HepG2 (cell line): ENCODE measurements around the gene SPACA4. TPM values are rescaled to one million over a fixed set of nuclear protein-coding genes. Genes with fewer than 3 reads are reported as not detected.

Experiments
- ATAD3A ChIP-seq: sonication (generic); formaldehyde crosslinking; IDR thresholded peaks from 2 replicates; pipeline ENCODE4 v1.4.0; 2020; ENCODE audit warnings: missing genetic modification reagents
- FOXM1 ChIP-seq: sonication (generic); formaldehyde crosslinking; IDR thresholded peaks from 2 replicates; pipeline ENCODE4 v1.5.0; 2020; ENCODE audit warnings: missing genetic modification reagents
- HDAC1 ChIP-seq: sonication (generic); formaldehyde crosslinking; IDR thresholded peaks from 2 replicates; pipeline ENCODE4 v1.5.1; 2020; ENCODE audit warnings: mild to moderate bottlenecking, missing genetic modification reagents
- KDM1A ChIP-seq: IDR thresholded peaks from 2 replicates; pipeline ENCODE4 v1.6.1; 2016; ENCODE audit warnings: missing compliant biosample characterization
- KIAA2018 ChIP-seq: sonication (generic); formaldehyde crosslinking; IDR thresholded peaks from 2 replicates; pipeline ENCODE4 v1.5.0; 2020; ENCODE audit warnings: mild to moderate bottlenecking, missing genetic modification reagents, borderline replicate concordance
- KLF13 ChIP-seq: sonication (generic); formaldehyde crosslinking; IDR thresholded peaks from 2 replicates; pipeline ENCODE4 v1.4.0; 2020; ENCODE audit warnings: mild to moderate bottlenecking, missing genetic modification reagents
- MZF1 ChIP-seq: sonication (generic); formaldehyde crosslinking; IDR thresholded peaks from 2 replicates; pipeline ENCODE4 v1.8.1; 2023; ENCODE audit warnings: mild to moderate bottlenecking, missing genetic modification reagents, borderline replicate concordance
- NFIC ChIP-seq: IDR thresholded peaks from 2 replicates; pipeline ENCODE4 v1.6.1; 2012; ENCODE audit warnings: mild to moderate bottlenecking, low read length, inconsistent platforms
- POLR2A ChIP-seq, 2 experiments: IDR thresholded peaks; 2 replicates each; pipeline ENCODE4 v1.6.1; 2011; ENCODE audit warnings: low read depth in 2 of 2, low read length in 2 of 2, mild to moderate bottlenecking in 1 of 2, moderate library complexity in 1 of 2; ENCODE audit not compliant: insufficient read depth in 1 of 2
- SMARCC2 ChIP-seq: fragments of 450-650 bp; IDR thresholded peaks from 2 replicates; pipeline ENCODE4 v1.6.1; 2017; ENCODE audit warnings: antibody characterized with exemption, mild to moderate bottlenecking
- SP5 ChIP-seq: IDR thresholded peaks from 2 replicates; pipeline ENCODE4 v1.6.1; 2016; ENCODE audit warnings: low read depth, borderline replicate concordance
- TAF15 ChIP-seq: fragments of 200-400 bp; formaldehyde crosslinking; IDR thresholded peaks from one replicate; pipeline ENCODE4 v1.6.1; 2018; ENCODE audit warnings: mild to moderate bottlenecking, low read depth, low read length; ENCODE audit not compliant: poor library complexity, severe bottlenecking
- WIZ ChIP-seq: sonication (generic); formaldehyde crosslinking; IDR thresholded peaks from 2 replicates; pipeline ENCODE4 v1.5.1; 2020; ENCODE audit warnings: mild to moderate bottlenecking, missing genetic modification reagents
- ZBTB3 ChIP-seq: sonication (generic); formaldehyde crosslinking; IDR thresholded peaks from 2 replicates; pipeline ENCODE4 v1.4.0; 2020; ENCODE audit warnings: low read depth, mild to moderate bottlenecking, moderate library complexity, missing genetic modification reagents, borderline replicate concordance
- ZFP36 ChIP-seq: fragments of 150-350 bp; IDR thresholded peaks from 2 replicates; pipeline ENCODE4 v1.6.1; 2018; ENCODE audit warnings: borderline replicate concordance, low read length, low read depth; ENCODE audit not compliant: partially characterized antibody
- ZNF709 ChIP-seq: sonication (generic); formaldehyde crosslinking; IDR thresholded peaks from 2 replicates; pipeline ENCODE4 v1.5.0; 2020; ENCODE audit warnings: mild to moderate bottlenecking, missing genetic modification reagents
- ZNF766 ChIP-seq: sonication (generic); formaldehyde crosslinking; IDR thresholded peaks from 2 replicates; pipeline ENCODE4 v1.5.0; 2020; ENCODE audit warnings: missing genetic modification reagents, borderline replicate concordance
- polyA plus RNA-seq, 8 experiments: library from polyadenylated mRNA; depleted of rRNA in 3 of 8; stranded (reverse) in 7 of 8; unstranded in 1 of 8; fragments of >200 nt; fragmentation: Illumina TruSeq in 4 of 8; extraction: Trizol in 4 of 8; gene quantifications; 2 replicates each; pipeline versions ENCODE4 v1.2.1 to v1.2.3, GENCODE V29; 2011 to 2016; ENCODE audit warnings: low read depth in 4 of 8, missing spikeins in 1 of 8, mixed read lengths in 1 of 8; ENCODE audit not compliant: insufficient read depth in 1 of 8
- total RNA-seq, 5 experiments: library from RNA; depleted of rRNA; stranded (reverse); fragments of >200 nt; fragmentation: Illumina TruSeq; extraction: Trizol; gene quantifications; 2 replicates each; pipeline ENCODE4 v1.2.3, GENCODE V29; 2016; ENCODE audit warnings: low read depth in 1 of 5
- TF ChIP-seq, protein P1 (sequence below): sonication (generic); formaldehyde crosslinking; IDR thresholded peaks from 2 replicates; pipeline ENCODE4; 2020; ENCODE audit warnings: missing genetic modification reagents, mild to moderate bottlenecking, borderline replicate concordance

SPACA4 gene
- total and polyA plus RNA-seq, 2 of the 13 experiments (the other 11 are each of a cell fraction or from before 2014, with no cell fraction given) = not detected

- TF ChIP-seq, protein P1, sequence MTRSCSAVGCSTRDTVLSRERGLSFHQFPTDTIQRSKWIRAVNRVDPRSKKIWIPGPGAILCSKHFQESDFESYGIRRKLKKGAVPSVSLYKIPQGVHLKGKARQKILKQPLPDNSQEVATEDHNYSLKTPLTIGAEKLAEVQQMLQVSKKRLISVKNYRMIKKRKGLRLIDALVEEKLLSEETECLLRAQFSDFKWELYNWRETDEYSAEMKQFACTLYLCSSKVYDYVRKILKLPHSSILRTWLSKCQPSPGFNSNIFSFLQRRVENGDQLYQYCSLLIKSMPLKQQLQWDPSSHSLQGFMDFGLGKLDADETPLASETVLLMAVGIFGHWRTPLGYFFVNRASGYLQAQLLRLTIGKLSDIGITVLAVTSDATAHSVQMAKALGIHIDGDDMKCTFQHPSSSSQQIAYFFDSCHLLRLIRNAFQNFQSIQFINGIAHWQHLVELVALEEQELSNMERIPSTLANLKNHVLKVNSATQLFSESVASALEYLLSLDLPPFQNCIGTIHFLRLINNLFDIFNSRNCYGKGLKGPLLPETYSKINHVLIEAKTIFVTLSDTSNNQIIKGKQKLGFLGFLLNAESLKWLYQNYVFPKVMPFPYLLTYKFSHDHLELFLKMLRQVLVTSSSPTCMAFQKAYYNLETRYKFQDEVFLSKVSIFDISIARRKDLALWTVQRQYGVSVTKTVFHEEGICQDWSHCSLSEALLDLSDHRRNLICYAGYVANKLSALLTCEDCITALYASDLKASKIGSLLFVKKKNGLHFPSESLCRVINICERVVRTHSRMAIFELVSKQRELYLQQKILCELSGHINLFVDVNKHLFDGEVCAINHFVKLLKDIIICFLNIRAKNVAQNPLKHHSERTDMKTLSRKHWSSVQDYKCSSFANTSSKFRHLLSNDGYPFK (CRISPR knock-in tag) = no peak
- TF ChIP-seq NFIC (no peak), ZNF766 (CRISPR knock-in tag) (no peak), POLR2A (IDR thresholded peaks at IDR 0.05; ENCODE audit: insufficient read depth in 1 of 2, low read depth in 2 of 2, low read length in 2 of 2) (peak; percentile 59 to 85), HDAC1 (peak; percentile 12), WIZ (CRISPR knock-in tag) (no peak), KIAA2018 (CRISPR knock-in tag) (no peak), SMARCC2 (no peak), KLF13 (CRISPR knock-in tag) (no peak), TAF15 (no peak), SP5 (CRISPR knock-in tag) (0 out of 2 replicates have a peak, but pooled peaks have one; percentile 11), ZNF709 (0 out of 2 replicates have a peak, but pooled peaks have one; percentile 47), ZBTB3 (CRISPR knock-in tag) (no peak), ZFP36 (no peak), KDM1A (CRISPR knock-in tag) (no peak), ATAD3A (CRISPR knock-in tag) (no peak), MZF1 (CRISPR knock-in tag) (no peak), FOXM1 (CRISPR knock-in tag) (no peak)
These were observed 28.9 kb downstream of the SPACA4 start (continued) for GRCh38 chr19:48635263-48635965.
